Motor neuron (in vitro differentiated cells): ENCODE data around the gene SHROOM1. TPM values are rescaled to one million over a fixed set of nuclear protein-coding genes. Genes with fewer than 3 reads are reported as not detected.
"Not testable (repeated sequence)": the region's sequence is repeated elsewhere in the genome, so short reads cannot be mapped to it uniquely, and the experiment has no call there.

Experiments used
- ATAC-seq, 8 experiments: fragments of 200-7000 bp; cut with Tn5 transposase; replicated peaks in 6 of 8; 2 replicates each; pipeline ENCODE4 v1.8.0; 2021; ENCODE audit warnings: mild to moderate bottlenecking in 8 of 8, moderate library complexity in 8 of 8
- H3K27ac ChIP-seq, 2 donors: fragments of 250-450 bp; sonication (Bioruptor Pico); 2 replicates each; pipeline ENCODE4 v1.9.0; 2021; ENCODE audit warnings: antibody characterized with exemption in 2 of 2, mild to moderate bottlenecking in 2 of 2, moderate library complexity in 1 of 2
- H3K4me1 ChIP-seq, 2 donors: fragments of 250-450 bp; sonication (Bioruptor Pico); replicated peaks in 1 of 2; 2 replicates each; pipeline ENCODE4 v1.6.1; 2021; ENCODE audit warnings: antibody characterized with exemption in 2 of 2, mild to moderate bottlenecking in 2 of 2, moderate library complexity in 1 of 2
- H3K4me3 ChIP-seq, 5 donors: fragments of 250-450 bp; sonication (Bioruptor Pico); 2 replicates each; pipeline ENCODE4 v1.9.0; 2021; ENCODE audit warnings: antibody characterized with exemption in 5 of 5, mild to moderate bottlenecking in 5 of 5, moderate library complexity in 4 of 5
- WGBS, 10 experiments: fragments of 450-650 bp; shearing (Covaris generic); methylation state at CpG; one replicate each; pipeline ENCODE4 v1.0.0; 2022; 5-methylcytosine and 5-hydroxymethylcytosine counted together
- in situ Hi-C, 9 experiments: fragments of 400-800 bp; cut with MboI; loops; one replicate each; pipeline ENCODE4 v1.15.0; 2021; ENCODE audit warnings: low sequenced_read_pairs in 9 of 9, low pct_unique_long_range_greater_than_20kb in 2 of 9; ENCODE audit not compliant: unreplicated experiment in 9 of 9
- total RNA-seq, 8 experiments: library from RNA; unstranded; fragments of 300-600 nt; gene quantifications; 2 replicates each; pipeline versions ENCODE4 v1.2.3 to v1.2.4, GENCODE V29; 2022

The SHROOM1 gene
- total RNA-seq, 8 experiments from 2014 or later, result 0.52 to 11.6 (median 2.2) TPM

- Histone ChIP-seq H3K4me3 (peak within 1 kb of the TSS; percentile 85 to 91 (median 87)), H3K27ac (peak within 1 kb of the TSS; percentile 96), H3K4me1 (peaks cover 7 to 11% of the 10 kb centered on the region in 2 donors)
- WGBS, 10 experiments, result 0 to 1% (median 0%) methylated on average over 1 to 15 of the region's 55 CpGs; no CpG with 5 or more reads in 6 of the 10 experiments
- peak; percentile 91 to 97 (median 96) for ATAC-seq
- in situ Hi-C loops, result no loop called here
Measured at GRCh38 chr5:132866342-132867045, 36.0 kb upstream of the SHROOM1 start, which contains the start of the genes GDF9 and UQCRQ. GDF9 (minus strand) TSS chr5:132866469; CDS start chr5:132864533, 1,936 bp downstream. UQCRQ (plus strand) TSS chr5:132866642; CDS start chr5:132866882, 240 bp downstream.

- Histone ChIP-seq H3K27ac (peak overlapping the region; percentile 96), H3K4me3 (peak overlapping the region; percentile 85 to 91 (median 87)), H3K4me1 (peaks cover 7 to 11% of the 10 kb centered on the region in 2 donors)
- in situ Hi-C loops, result no loop called here
- ATAC-seq, result peak in 2 of 8 experiments; percentile 30 to 38
- WGBS, 10 experiments, result 34 to 92% (median 69%) methylated on average over 3 to 24 of the region's 30 CpGs; no CpG with 5 or more reads in 1 of the 10 experiments
Measured at GRCh38 chr5:132865668-132866341, 35.4 kb upstream of the SHROOM1 start.

GRCh38 chr5:132860742-132861141 lies 30.3 kb upstream of the SHROOM1 start:
- Histone ChIP-seq H3K27ac (no peak overlapping the region), H3K4me3 (no peak overlapping the region), H3K4me1 (peaks cover 4 to 5% of the 10 kb centered on the region in 2 donors)
- ATAC-seq, result no peak
- in situ Hi-C loops, result no loop called here
- 22 to 55% (median 48%) methylated on average over 3 to 5 of the region's 5 CpGs for WGBS, 10 experiments

GRCh38 chr5:132859889-132860437 lies 29.5 kb upstream of the SHROOM1 start:
- Histone ChIP-seq H3K4me3 (no peak overlapping the region), H3K27ac (no peak overlapping the region), H3K4me1 (no peaks in the 10 kb centered on the region)
- in situ Hi-C loops, result no loop called here
- 42 to 100% (median 70%) methylated on average over 1 to 2 of the region's 2 CpGs for WGBS, 10 experiments
- ATAC-seq, result peak in 2 of 8 experiments; percentile 57 to 71

GRCh38 chr5:132856011-132856410 lies 25.6 kb upstream of the SHROOM1 start:
- in situ Hi-C loops, result no loop called here
- 33 to 100% (median 80%) methylated on average over 1 to 3 of the region's 3 CpGs for WGBS, 10 experiments
- H3K27ac ChIP-seq, result no peak overlapping the region
- ATAC-seq, result no peak
- H3K4me3 ChIP-seq, result no peak overlapping the region
- H3K4me1 ChIP-seq, result no peaks in the 10 kb centered on the region

- H3K4me1 ChIP-seq, H3K4me3 ChIP-seq, H3K27ac ChIP-seq, ATAC-seq, in situ Hi-C loops: not testable (repeated sequence)
- WGBS, 10 experiments, result 88 to 96% (median 93%) methylated on average over 2 to 5 of the region's 5 CpGs; no CpG with 5 or more reads in 4 of the 10 experiments
Measured at GRCh38 chr5:132854992-132855391, 24.5 kb upstream of the SHROOM1 start.

GRCh38 chr5:132854301-132854700 lies 23.9 kb upstream of the SHROOM1 start:
- no peak overlapping the region for H3K4me3 ChIP-seq
- peaks cover 0 to 3% of the 10 kb centered on the region in 2 donors for H3K4me1 ChIP-seq
- ATAC-seq, result no peak
- in situ Hi-C loops, result no loop called here
- 0 to 45% (median 32%) methylated on average over 1 to 3 of the region's 3 CpGs for WGBS, 10 experiments
- H3K27ac ChIP-seq, result no peak overlapping the region

GRCh38 chr5:132853790-132854189 lies 23.3 kb upstream of the SHROOM1 start:
- no peak overlapping the region for H3K4me3 ChIP-seq
- H3K4me1 ChIP-seq, result peaks cover 0 to 7% of the 10 kb centered on the region in 2 donors
- ATAC-seq, result no peak
- WGBS, 10 experiments, result 0 to 60% (median 30%) methylated on average over 1 of the region's 1 CpG; no CpG with 5 or more reads in 3 of the 10 experiments
- no peak overlapping the region for H3K27ac ChIP-seq
- in situ Hi-C loops, result no loop called here

- ATAC-seq, result no peak
- Histone ChIP-seq H3K27ac (no peak overlapping the region), H3K4me3 (no peak overlapping the region), H3K4me1 (peaks cover 0 to 9% of the 10 kb centered on the region in 2 donors)
- 75 to 100% (median 94%) methylated on average over 1 to 3 of the region's 3 CpGs; no CpG with 5 or more reads in 3 of the 10 experiments for WGBS, 10 experiments
- in situ Hi-C loops, result no loop called here
Measured at GRCh38 chr5:132853323-132853722, 22.9 kb upstream of the SHROOM1 start.

- in situ Hi-C loops, result no loop called here
- Histone ChIP-seq H3K4me1 (peaks cover 0 to 9% of the 10 kb centered on the region in 2 donors), H3K4me3 (no peak overlapping the region), H3K27ac (no peak overlapping the region)
- peak in 1 of 8 experiments; percentile 52 for ATAC-seq
- 0 to 100% (median 71%) methylated on average over 1 to 2 of the region's 2 CpGs; no CpG with 5 or more reads in 2 of the 10 experiments for WGBS, 10 experiments
Measured at GRCh38 chr5:132850066-132850465, 19.6 kb upstream of the SHROOM1 start.

GRCh38 chr5:132849347-132849746 lies 18.9 kb upstream of the SHROOM1 start:
- in situ Hi-C loops, result no loop called here
- peaks cover 0 to 9% of the 10 kb centered on the region in 2 donors for H3K4me1 ChIP-seq
- ATAC-seq, result no peak
- H3K27ac ChIP-seq, result no peak overlapping the region
- no peak overlapping the region for H3K4me3 ChIP-seq
- 0 to 82% (median 25%) methylated on average over 1 of the region's 1 CpG; no CpG with 5 or more reads in 3 of the 10 experiments for WGBS, 10 experiments

GRCh38 chr5:132848270-132848669 lies 17.8 kb upstream of the SHROOM1 start:
- no peak for ATAC-seq
- in situ Hi-C loops, result no loop called here
- no peak overlapping the region for H3K4me3 ChIP-seq
- no peak overlapping the region for H3K27ac ChIP-seq
- H3K4me1 ChIP-seq, result peaks cover 0 to 9% of the 10 kb centered on the region in 2 donors
- 66 to 100% (median 80%) methylated on average over 1 to 8 of the region's 8 CpGs; no CpG with 5 or more reads in 1 of the 10 experiments for WGBS, 10 experiments

GRCh38 chr5:132841305-132841704 lies 10.9 kb upstream of the SHROOM1 start:
- Histone ChIP-seq H3K27ac (no peak overlapping the region), H3K4me1 (no peaks in the 10 kb centered on the region), H3K4me3 (no peak overlapping the region)
- ATAC-seq, result no peak
- in situ Hi-C loops, result no loop called here
- WGBS, 10 experiments, result 29 to 100% (median 82%) methylated on average over 2 to 4 of the region's 4 CpGs; no CpG with 5 or more reads in 1 of the 10 experiments
